ENCODE results near the gene ACTMAP.
A peak's percentile ranks its signal among the peaks of the same experiment; 100 is the strongest.
"Not testable (repeated sequence)": the region's sequence is repeated elsewhere in the genome, so short reads cannot be mapped to it uniquely, and the experiment has no call there.

The ACTMAP gene

DNA sequence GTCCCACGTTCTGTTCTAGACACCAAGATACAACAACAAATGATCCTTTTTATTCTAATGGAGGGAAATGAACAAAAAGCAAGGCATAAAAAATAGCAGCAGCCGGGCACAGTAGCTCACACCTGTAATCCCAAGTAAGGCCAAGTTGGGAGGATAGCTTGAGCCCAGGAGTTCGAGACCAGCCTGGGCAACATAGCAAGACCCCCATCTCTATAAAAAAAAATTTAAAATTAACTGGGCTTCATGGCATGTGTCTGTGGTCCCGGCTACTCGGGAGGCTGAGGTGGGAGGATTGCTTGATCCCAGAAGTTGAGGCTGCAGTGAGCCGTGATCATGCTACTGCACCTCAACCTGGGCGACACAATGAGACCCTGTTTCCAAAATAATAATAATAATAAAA, 26.1 kb upstream of the ACTMAP start:
- no peak for DNase-seq (ENCODE audit: low read depth in 3 of 3)

DNA sequence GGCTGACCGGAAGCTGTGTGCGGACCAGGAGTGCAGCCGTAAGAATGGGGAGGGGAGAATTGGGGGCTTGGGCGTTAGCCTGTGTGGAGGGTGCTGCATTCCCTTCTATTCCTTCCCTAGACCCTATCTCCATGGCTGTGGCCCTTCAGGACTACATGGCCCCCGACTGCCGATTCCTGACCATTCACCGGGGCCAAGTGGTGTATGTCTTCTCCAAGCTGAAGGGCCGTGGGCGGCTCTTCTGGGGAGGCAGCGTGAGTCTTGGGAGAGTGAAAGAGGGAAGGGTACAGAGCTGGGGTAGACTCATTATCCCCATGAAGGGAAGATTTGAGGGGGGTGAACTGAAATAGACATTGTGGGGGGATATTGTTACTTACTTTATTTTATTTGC, 25.4 kb upstream of the ACTMAP start:
- DNase-seq (ENCODE audit: low read depth in 3 of 3): no peak

DNA sequence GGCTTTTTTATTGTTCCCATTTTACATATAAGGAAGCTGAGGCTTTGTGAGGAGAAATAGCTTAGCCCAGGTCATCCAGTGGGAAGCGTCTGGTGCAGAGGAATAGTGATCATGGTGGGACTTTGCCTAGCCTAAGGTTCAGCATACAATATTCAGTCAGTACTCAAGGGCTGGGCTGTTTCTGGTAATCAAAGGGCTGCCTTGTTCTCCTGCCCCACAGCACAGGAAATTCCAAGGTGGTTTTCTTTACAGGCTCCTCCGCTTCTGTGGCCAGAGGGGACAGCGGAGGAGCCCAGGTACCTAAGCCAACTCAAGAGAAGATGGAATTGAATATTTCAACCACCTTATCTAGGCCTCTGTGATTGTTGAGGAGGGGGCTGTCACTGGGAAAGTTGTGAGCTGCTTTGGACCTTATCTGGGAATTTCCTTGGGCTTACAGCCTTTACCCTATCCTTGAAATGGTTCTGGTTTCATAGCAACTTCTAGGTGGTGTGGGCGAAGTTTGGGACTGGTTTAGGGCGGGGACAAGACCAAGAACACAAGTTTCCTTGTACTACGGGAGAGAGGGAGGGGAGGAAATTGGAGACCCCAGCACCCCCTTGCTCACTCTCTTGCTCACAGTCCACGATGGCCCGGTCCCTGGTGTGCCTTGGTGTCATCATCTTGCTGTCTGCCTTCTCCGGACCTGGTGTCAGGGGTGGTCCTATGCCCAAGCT, 24.8 kb upstream of the ACTMAP start, which contains the start of gene MIA:
Gene MIA (plus strand): TSS at position 606 of the 716 bp plus-strand sequence. CDS start 22 bp downstream, at position 628.
- DNase-seq (ENCODE audit: low read depth in 3 of 3): no peak

DNA sequence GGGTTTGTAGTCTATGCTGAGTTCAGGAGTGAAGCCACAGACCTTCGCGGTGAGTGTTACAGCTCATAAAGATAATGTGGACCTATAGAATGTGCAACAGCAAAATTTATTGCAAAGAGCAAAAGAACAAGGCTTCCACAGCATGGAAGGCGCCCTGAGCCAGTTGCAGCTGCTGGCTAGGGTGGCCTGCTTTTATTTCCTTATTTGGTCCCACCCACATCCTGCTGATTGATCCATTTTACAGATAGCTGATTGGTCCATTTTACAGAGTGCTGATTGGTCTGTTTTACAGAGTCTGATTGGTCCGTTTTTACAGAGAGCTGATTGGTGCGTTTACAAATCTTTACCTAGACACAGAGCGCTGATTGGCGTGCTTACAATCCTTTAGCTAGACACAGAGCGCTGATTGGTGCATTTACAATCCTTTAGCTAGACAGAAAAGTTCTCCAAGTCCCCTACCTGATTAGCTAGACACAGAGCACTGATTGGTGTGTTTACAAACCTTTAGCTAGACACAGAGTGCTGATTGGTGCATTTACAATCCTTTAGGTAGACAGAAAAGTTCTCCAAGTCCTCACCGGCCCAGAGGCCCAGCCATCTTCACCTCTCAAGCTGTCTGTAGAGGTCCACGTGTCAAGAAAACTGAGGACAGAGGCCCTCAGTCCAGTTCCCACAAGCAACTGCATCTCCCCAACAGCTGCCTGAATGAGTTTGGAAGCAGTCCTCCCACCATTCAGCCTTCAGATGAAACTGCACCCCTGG, 21.0 kb upstream of the ACTMAP start:
- not testable (repeated sequence) for DNase-seq (ENCODE audit: low read depth in 3 of 3)

DNA sequence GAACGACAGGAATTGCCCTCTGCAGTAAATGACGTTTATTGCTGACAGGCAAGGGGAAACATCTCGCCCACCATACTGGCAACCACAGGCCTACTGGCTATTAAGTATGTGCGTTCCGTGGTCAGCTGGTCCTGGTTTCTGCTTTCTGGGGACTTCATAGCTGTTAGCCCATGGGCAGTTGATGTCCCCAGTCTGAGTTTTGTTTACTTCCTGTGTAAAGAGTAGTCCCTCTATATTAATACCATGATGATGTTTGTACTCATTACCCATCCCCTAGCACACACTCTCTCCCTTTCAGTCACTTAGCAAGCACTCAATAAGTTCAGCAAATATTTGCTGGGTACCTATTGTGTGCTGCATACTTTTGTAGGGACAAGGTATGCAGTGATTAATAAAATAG, 18.6 kb upstream of the ACTMAP start:
- DNase-seq (ENCODE audit: low read depth in 3 of 3): no peak

DNA sequence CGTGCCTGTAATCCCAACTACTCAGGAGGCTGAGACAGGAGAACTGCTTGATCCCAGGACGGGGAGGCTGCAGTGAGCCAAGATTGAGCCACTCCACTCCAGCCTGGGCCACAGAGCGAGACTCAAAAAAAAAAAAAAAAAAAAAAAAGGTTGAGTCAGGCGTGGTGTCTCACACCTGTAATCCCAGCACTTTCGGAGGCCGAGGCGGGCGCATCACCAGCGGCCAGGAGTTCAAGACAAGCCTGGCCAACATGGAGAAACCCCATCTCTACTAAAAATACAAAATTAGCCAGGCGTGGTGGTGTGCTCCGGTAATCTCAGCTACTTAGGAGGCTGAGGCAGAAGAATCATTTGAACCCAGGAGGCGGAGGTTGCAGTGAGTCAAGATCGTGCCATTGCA, 16.1 kb upstream of the ACTMAP start:
- DNase-seq (ENCODE audit: low read depth in 3 of 3): not testable (repeated sequence)

DNA sequence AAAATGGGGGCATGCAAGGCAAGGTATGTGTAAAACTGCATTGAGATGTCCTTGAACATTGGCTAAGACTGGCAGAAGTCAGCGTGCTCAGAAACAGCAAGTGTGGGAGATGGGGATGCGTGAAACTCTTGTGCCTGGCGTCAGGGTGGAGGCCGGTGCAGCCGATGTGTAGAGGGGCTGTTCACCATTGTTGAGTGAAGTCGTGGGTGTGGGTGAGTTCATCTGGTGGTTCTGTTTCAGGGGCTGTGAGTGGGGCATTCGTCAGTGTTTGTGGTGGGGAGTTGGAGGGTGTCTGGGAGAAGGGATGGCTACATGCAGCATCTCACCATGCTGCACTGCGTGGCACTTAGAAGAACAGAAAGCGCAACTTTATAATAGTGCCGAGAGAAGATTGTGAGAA, 13.7 kb upstream of the ACTMAP start:
- DNase-seq (ENCODE audit: low read depth in 3 of 3): no peak

DNA sequence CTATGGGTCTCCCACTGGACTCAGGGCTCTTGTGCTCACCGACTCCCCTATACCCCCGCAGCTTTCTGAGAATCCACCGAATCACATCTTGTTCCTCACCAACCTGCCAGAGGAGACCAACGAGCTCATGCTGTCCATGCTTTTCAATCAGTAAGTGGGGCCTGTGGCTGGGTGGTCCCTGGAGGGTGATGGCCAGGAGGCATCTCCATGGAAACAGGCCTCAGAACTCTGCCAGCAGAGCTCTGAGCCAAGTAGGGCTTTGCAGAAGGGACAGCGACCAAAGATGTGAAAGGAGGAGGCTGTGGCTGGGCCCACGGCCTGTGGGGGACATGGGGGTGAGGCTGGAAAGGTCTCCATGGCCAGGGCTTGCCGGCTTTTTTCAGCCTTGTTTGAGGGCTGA, 13.2 kb upstream of the ACTMAP start:
- DNase-seq (ENCODE audit: low read depth in 3 of 3): no peak

DNA sequence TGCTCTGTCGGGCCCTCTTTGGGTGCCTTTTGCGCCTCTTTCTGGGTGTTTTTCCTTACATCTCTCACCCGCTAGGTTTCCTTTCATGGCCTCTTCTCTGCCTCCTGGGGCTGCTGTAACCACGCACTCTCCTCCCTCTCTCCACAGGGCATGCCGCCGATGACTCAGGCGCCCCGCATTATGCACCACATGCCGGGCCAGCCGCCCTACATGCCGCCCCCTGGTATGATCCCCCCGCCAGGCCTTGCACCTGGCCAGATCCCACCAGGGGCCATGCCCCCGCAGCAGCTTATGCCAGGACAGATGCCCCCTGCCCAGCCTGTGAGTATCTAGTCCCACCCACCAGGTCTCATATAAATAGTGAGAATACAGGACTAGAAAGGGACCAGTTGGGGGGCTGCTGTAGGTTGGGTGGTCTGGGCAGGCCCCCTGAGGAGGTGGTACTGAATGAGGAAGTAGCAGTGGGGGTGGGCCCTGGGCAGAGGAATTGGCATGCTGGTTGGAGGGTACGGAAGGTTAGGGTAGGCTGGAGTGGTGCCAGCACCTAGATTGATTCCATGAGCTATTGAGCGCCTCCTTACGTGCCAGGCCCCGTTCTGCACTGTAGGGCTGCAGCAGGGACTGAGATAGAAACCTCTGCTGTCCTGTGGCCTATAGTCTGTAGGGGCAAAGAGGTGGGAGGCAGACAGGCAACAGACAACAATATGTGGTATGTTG, 12.6 kb upstream of the ACTMAP start:
- no peak for DNase-seq (ENCODE audit: low read depth in 3 of 3)

DNA sequence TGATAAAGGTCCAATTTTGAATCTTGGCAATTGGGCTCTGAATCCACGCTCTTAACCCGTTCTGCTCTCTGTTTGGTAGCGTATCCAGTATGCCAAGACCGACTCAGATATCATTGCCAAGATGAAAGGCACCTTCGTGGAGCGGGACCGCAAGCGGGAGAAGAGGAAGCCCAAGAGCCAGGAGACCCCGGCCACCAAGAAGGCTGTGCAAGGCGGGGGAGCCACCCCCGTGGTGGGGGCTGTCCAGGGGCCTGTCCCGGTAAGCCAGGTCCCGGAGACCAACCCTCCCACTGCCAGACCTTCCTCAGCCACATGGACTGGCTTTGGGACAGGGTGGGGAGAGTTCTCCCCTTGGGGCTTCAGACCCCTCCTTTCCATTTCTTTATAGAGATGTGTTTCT, 9.1 kb upstream of the ACTMAP start:
- no peak for DNase-seq (ENCODE audit: low read depth in 3 of 3)

DNA sequence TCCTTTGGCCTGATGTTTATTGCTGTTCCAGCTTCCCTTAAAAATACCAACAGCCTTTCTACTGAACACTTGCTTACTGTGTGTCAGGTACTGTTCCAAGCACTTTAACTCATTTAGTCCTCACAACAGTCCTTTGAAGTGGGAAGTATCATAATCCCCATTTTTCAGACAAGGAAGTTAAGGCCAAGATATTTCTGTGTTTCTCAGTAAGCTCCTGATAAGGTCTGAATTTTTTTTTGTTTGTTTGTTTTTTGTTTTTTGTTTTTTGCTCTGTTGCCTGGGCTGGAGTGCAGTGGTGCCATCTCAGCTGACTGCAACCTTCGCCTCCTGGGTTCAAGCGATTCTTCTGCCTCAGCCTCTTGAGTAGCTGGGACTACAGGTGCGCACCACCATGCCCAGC, 8.2 kb upstream of the ACTMAP start:
- no peak for DNase-seq (ENCODE audit: low read depth in 3 of 3)

DNA sequence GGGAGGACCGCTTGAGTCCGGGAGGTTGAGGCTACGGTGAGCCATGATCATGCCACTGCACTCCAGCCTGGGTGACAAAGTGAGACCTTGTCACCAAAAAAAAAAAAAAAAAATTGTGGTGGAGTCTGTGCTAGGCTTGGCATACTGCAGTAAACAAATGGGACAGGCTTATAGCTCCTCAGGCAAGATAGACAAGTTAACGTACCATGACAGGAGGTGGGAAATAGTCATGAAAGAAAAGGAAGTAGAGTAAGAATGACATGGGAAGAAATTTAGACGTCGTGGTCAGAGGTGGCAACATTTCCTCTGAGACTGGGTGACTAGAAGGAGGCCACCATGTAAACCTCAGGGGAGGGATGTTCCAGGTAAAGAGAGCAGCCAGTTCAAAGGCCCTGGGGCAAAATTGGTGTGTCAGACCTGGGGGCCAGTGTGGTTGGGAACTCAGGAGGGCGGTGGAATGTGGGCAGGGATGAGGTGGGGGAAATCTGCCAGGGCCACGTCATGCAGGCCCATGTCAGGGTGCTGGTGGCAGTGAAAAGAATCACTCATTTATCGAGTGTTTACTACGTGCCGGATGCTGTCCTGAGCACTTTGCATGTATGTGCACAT, 6.3 kb upstream of the ACTMAP start:
- no peak for DNase-seq (ENCODE audit: low read depth in 3 of 3)

DNA sequence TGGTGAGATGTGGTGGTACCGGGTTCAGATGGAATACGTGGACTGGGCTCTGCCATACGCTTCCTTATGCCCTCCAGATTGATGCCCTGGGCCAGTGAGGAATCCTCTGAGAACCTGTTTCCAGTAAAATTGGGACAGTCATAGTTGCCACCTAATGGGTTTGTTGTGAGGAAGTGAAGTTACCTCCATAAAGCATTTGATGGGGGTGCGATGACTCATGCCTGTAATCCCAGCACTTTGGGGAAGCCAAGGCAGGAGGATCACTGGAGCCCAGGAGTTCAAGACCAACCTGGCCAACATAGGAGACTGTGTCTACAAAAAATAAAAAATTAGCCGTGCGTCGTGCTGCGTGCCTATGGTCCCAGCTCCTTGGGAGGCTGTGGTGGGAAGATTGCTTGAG, 5.5 kb upstream of the ACTMAP start:
- no peak for DNase-seq (ENCODE audit: low read depth in 3 of 3)

DNA sequence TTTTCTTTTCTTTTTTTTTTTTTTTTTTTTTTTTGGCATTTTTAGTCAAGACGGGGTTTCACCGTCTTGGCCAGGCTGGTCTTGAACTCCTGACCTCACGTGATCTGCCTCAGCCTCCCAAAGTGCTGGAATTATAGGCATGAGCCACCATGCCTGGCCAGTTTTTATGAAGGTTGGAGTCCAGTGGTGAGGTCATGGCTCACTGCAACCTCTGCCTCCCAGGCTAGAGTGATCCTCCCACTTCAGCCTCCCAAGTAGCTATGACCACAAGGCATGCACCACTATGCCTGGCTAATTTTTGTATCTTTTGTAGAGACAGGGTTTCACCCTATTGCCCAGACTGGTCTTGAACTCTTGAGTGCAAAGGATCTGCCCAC, 5.0 kb upstream of the ACTMAP start:
- DNase-seq (ENCODE audit: low read depth in 3 of 3): no peak

DNA sequence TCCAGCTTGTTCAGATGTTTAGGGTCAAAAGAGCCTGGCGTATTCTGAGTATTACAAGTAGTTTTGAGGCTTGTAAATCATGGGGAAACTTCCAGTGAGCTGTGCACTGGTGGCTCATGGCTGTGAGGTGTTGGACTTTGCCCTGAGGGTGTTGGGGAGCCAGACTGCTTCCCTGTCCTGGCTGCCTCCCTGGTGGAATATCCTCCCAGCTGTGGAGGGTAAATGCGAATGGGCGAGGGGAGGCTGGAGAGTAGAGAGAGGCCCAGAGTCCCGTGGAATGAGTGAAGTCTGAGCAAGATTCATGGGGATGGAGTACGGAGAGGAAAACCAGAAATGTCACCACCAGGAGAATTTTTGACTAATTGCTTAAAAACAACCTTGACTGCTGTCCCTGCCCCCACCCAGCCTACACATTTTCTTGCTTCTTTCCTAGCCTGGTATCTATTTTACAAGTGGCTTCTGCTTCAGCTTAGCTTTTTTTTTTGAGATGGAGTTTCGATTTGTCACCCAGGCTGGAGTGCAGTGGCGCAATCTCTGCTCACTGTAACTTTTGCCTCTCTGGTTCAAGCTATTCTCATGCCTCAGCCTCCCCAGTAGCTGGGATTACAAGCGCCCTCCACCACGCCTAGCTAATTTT, 4.5 kb upstream of the ACTMAP start:
- peak; percentile 43 to 61 (median 54) for DNase-seq (ENCODE audit: low read depth in 3 of 3)

DNA sequence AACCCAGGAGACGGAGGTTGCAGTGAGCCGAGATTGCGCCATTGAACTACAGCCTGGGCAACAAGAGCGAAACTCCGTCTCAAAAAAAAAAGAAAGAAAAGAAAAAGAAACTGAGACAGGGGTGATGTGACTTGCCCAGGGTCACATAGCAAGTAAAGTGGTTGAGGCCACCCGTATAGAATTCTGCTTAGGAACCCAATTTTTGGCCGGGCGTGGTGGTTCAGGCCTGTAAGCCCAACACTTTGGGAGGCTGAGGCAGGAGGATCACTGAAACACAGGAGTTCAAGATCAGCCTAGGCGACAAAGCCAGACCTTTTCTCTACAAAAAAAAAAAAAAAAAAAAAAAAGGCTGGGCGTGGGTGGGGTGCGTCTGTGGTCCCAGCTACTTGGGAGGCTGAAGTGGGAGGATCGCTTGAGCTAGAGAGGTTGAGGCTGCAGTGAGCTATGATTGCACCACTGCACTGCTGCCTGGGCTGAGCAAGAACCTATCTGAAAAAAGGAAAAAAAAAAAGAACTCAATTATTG, 2.0 kb upstream of the ACTMAP start:
- no peak for DNase-seq (ENCODE audit: low read depth in 3 of 3)

DNA sequence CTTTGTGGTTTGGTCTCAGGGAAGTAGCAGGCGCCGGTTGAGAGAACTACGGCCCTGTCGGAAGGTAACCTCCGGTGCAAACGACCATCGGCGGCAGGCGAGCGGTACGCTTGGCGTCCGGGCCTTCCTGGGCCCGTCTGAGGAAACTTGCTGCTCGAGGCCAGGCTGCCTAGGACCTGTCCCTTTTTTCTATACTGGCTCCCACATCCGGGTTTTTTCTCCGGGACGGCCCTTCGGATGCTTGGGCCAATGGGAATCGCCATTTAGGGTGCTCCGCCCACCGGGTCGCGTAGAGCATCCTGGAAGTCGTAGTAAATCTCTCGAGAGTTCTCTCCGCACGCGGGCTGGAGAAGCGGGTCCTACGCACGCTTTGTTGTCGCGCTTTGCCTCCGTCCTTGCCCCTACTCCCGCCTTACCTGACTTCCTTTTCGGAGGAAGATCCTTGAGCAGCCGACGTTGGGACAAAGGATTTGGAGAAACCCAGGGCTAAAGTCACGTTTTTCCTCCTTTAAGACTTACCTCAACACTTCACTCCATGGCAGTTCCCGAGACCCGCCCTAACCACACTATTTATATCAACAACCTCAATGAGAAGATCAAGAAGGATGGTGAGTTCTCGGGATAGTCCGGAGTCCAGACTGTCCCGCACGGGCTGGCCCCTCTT, 729 bp upstream of the ACTMAP start, which contains the start of gene SNRPA:
Gene SNRPA (plus strand): TSS at position 330 of the 664 bp plus-strand sequence. CDS start 206 bp downstream, at position 536.
- peak; percentile 93 to 95 (median 95) for DNase-seq (ENCODE audit: low read depth in 3 of 3)

DNA sequence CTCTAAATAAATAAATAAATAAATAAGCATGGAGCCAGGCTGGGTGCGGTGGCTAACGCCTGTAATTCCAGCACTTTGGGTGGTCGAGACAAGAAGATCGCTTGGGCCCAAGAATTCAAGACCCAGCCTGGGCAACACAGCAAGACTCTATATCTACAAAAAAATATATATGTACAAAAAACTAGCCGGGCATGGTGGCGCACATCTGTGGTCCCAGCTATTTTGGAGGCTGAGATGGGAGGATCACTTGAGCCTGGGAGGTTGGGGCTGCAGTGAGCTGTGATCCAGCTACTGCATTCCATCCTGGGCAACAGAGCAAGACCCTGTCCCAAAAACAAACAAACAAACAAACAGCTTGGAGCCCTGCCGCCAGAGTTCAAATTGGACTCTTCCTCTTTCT, 2.7 kb downstream of the ACTMAP start:
- no peak for DNase-seq (ENCODE audit: low read depth in 3 of 3)

DNA sequence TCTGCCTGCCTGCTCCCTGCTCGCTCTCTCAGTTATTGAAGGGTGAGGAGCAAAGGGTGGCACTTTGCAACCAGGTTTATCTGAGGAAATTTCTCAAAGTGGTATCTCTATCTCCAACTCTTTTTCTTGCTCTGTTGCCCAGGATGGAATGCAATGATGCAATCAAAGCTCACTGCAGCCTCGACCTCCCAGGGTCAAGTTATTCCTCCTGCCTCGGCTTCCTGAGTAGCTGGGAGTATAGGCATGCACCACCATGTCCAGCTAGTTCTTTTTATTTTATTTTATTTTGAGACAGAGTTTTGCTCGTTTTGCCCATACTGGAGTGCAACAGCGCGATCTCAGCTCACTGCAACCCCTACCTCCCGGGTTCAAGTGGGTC, 4.9 kb downstream of the ACTMAP start:
- DNase-seq (ENCODE audit: low read depth in 3 of 3): no peak

DNA sequence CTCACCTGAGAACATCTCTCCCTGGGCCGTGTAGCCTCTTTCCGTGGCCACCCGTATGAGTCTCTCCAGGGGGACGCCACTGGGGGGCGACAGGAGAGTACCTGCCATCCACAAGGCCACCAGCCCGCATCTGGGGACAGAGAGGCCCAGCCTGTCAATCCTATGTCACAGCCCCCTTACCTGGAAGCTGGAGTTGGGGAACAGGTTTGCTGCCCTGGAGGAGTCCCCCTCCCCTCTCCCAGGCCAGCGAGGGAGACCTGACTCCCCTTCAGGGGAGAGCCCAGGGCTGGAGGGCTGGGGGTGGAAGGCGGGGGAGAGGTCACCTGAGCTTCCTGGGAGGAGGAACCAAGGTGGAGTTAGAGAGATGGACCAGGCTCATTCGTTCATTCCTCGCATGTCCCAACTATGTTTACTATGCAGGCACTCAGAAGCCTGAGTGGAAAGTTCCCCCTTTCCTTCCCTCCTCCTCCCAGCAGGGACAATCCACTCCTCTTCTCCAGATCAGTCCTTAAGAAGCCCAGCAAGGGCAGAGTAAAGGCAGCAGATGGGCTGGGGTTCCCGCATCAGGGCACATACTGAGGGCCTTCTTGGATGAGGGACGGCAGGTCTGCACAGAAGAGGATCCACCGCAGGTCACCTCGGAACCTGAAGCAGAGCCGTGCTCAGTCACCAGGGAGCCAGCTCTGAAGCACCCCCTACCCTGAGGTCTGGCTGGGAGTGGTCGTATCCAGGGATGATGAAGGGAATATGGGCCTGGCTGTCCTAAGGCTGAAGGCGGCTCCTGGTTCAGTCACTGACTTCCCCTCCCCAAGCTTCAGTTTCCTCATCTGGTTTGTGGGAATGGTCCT, 5.5 kb downstream of the ACTMAP start:
- DNase-seq (ENCODE audit: low read depth in 3 of 3): no peak

Data from stimulated activated CD4-positive, alpha-beta T cell treated with anti-CD3 and anti-CD28 coated beads, TNF-alpha, amount 100 ng/mL, for 48 hours (primary cell).